ENCODE data around the gene ABCC4.

DNA sequence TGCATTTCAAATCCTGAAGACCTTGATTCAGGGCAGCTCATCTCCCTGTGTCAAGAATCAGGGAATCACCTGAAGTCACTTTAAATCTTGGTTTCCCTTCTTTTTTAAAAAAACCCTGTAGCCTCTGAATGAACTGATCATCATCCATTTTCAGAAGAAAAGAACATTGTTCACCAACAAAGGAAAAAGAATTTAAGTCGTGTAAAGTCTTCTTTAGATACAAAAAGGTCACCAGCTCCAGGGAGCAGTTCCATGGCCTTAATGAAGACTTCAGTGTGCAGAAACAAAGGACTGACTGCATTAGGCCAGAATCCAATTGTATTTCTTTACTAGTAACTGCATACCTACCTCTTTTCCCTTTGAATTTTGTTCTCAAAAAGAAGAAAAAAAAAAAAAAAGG, 245.0 kb downstream of the ABCC4 start:
- TF ChIP-seq CTCF (IDR thresholded peaks at IDR 0.05) = no peak
- TF ChIP-seq POLR2A (IDR thresholded peaks at IDR 0.05) = no peak

All from vagina (tissue), 2 donors.